Measurements from ENCODE around the gene TPP2.

Gene TPP2

DNA sequence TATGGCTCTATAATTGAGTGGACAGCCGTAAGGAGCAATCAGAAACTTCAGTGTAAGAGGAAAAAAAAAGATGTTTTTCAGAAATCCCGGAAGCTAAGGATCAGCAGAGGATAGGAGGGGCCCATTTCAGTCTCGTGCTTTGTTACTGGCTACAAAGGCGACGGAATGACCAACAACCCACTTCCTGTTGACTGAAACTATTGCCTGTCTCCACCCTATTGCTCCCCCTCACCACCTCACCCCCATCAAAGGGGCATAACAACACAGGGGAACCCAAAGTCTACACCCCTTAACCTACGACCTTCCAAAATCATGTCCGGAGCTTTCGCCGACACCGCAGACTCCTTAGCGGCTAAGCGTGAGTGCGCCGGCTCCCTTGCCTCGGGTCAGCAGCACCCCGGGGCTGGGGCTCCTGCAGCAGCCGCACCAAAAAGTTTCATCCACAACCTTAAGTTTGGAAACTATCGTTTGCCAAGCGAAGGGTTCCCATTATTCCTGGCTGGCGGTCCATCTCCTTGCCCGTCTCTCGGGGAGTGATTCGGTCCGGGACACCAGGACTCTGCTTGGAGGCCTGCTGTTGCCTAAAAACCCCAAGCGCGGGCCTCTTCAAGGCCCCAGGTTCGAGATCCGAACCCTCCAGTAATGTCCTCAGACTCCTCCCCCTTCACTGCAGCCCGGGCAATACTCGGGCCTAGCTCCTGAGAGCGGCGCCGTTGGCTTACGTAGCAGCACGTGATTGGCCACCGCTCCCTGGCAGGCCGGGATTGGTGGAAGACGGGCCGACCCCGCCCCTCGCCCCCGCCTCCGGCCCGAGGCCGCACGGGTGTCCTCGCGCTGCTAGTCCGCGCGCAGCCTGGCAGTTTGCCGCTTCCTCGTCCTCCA, at the start of gene TPP2:
TSS of gene TPP2 (plus strand) at position 840 of the 882 bp plus-strand sequence. CDS start 53 bp downstream, outside the sequence.
- DNase-seq (ENCODE audit: low spot score), result peak; percentile 96

GRCh38 chr13:102548811-102549210, 48.0 kb upstream of the TPP2 start:
- no peak for DNase-seq (ENCODE audit: low spot score)

- DNase-seq (ENCODE audit: low spot score), result no peak
Measured at GRCh38 chr13:102550507-102550906, 46.3 kb upstream of the TPP2 start.

- DNase-seq (ENCODE audit: low spot score), result peak; percentile 21
Measured at GRCh38 chr13:102555914-102556553, 40.8 kb upstream of the TPP2 start.

DNA sequence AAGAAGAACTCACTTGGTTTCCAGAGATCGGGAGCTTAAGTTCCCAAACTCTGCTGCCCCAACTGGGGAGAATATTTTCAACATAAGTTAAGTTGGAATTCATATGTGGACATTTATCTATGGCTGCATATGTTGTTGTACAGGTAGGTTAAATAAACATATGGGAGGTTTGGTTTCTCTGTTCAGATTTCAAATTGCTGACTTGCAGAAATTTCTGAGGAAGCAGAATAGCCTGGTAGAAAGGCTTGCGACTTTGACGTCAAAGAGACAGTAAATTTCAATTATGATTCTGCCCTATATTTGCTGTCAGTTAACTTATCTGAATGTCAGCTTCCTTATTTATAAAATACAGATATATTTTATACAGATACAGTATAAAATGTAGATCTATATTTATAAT, 40.0 kb upstream of the TPP2 start:
- DNase-seq (ENCODE audit: low spot score), result no peak

DNA sequence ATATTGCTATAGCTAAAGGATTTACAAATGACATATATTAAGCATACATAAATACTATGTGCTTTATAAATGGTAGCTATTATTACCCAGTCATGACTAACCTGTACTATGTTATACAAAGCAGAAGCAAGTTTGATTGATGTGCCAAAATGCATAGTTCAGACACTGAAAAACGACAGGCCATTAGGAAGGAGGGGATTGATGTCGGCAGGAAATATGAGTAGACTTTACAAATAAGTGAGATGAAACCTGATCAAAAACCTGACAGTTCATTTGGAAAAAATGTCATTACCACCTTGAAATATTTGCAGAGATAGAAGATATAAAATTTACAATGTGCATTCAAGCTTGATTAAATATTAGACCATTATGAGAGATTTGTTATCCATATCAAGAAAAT, 38.8 kb upstream of the TPP2 start:
- DNase-seq (ENCODE audit: low spot score), result no peak

GRCh38 chr13:102561933-102562332, 34.9 kb upstream of the TPP2 start:
- no peak for DNase-seq (ENCODE audit: low spot score)

DNA sequence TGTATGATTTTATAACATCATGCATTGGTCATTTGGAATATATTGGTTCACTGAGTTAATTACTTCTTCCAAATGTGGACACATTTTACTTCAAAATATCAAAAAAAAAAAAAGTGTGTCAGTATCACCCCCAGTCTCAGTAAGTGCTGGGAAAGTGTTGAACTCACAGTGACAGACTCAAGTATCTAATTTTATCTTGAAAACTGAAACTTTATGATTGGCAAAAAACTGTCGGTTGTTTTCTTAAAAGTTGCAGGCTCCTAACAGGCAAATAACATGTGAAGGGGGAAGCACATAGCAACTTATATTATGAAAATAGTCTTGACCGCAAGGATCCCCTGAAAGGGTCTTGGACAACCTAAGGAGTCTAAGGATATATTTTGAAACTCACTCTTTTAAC, 33.5 kb upstream of the TPP2 start:
- DNase-seq (ENCODE audit: low spot score), result no peak

DNA sequence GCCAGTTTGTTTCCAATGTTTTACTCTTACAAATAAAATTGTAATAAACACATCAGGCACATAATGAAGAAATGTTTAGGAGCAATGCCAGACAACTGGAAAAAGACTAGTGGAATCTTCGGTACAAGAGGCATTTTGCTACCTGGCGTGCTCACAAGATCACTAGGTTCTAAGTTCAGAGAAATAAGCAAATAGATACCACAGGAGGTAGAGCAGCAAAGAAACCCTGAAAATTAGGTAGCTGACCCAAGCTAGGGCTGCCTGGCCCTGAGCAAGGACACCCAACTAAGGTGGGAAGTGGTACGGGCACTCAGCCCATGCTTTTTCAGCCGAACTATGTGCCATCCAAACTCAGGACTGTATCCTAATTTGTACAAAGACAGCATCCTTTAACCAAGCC, 32.2 kb upstream of the TPP2 start:
- no peak for DNase-seq (ENCODE audit: low spot score)

GRCh38 chr13:102566513-102566912, 30.3 kb upstream of the TPP2 start:
- no peak for DNase-seq (ENCODE audit: low spot score)

DNA sequence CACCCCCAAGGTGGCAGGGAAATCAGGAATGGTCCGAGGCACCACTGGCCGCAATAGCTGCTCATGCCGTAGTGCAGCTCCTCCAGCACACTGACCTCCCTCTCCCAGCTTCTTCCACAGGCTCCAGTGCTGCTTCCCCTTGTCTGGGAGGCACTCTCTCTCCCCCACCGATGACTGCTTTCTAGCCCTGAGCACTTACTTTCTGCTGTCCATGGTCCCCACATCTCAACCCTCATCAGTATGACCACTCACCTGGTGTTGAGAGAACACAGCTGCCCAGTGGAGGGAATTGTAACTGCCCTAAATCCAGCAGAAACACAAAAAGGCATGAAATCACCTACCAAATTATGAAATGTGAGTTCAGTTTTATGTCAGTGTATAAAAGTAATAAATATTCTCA, 28.9 kb upstream of the TPP2 start:
- DNase-seq (ENCODE audit: low spot score), result no peak

DNA sequence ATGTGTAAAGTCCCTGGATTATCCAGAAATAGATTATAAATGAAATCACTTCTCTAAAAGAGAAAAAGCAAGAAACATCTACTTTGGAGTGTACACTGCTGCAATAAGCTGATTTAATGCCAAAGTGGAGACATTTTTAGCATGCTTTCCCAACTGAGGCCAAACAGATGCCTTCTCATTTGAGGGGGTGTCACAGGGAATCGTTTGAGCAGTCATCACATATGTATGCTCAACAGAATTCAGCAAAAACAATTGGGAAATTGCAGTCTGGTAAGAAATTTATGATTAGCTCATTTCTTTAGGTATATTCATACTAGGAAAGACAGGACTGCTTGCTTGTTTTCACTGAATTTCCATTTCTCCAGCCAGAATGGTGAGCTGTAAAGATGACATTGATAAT, 27.3 kb upstream of the TPP2 start:
- no peak for DNase-seq (ENCODE audit: low spot score)

DNA sequence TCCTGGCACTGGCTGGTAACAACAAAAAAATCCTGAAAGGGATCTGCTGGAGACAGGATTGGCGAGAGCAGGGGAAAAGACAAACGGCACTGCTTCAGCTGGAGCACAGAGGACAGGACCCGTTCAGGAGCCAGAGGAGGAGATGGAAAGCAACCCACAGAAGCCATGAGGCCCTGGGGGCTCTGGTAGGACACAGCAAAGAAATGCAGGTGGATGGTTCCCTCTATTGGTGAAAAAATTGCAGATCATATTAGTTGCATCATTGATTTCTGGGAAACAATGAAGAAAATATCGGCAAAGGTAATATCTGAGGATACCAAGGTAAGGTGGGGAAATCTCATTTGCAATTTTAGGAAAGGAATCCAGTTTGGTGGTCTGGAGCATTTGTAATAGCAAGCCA, 25.7 kb upstream of the TPP2 start:
- no peak for DNase-seq (ENCODE audit: low spot score)

- DNase-seq (ENCODE audit: low spot score), result no peak
Measured at GRCh38 chr13:102572323-102572722, 24.5 kb upstream of the TPP2 start.

- peak; percentile 73 for DNase-seq (ENCODE audit: low spot score)
Measured at GRCh38 chr13:102580552-102581169, 16.1 kb upstream of the TPP2 start.

DNA sequence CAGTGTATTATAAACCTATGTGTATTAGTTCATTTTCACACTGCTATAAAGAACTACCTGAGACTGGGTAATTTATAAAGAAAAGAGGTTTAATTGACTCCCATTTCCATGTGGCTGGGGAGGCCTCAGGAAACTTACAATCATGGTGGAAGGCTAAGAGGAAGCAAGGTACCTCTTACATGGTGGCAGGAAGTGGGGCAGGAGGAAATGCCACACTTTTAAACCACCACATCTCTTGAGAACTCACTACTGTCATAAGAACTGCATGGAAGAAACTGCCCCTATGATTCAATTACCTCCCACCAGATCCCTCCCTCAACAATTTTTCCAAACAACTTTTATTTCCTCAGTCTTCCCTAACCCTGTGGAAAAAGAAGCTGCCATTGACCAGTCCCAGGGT, 14.5 kb upstream of the TPP2 start:
- no peak for DNase-seq (ENCODE audit: low spot score)

DNA sequence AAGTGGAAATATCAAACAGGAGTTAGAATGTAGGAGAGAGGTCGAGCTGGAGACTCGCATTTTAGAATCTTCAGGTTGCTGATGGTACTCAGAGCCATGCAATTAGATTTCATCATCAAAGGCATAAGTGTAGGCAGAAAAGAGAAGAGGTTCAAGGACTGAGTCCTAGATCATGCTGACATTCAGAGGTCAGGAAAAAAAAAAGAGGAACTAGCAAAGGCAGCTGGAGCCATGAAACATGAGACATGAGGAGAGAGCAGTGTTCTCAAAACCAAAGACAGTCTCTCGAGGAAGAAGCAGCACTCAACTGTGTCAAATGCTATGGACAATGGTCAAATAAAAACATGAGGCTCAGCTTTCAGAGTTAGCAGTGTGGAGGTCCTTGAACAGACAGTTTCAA, 12.4 kb upstream of the TPP2 start:
- no peak for DNase-seq (ENCODE audit: low spot score)

DNA sequence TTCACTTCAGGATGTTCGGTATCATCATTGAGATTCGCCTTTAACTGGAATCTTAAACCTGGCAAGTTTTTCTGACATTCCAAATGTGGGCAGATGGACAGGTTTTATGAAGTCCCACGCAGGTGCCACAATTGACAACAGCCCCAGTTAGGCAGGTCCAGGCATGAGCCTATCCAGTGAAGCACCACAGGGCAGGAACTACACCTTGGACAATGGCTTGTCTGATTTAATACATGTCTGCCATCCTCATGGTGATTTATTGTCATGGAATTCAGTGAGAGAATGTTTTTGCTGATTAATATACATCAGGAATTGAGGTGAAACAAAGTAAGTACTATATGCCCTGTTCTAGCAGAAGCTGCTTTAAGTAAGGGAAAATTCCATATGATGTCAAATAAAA, 10.2 kb upstream of the TPP2 start:
- no peak for DNase-seq (ENCODE audit: low spot score)

DNA sequence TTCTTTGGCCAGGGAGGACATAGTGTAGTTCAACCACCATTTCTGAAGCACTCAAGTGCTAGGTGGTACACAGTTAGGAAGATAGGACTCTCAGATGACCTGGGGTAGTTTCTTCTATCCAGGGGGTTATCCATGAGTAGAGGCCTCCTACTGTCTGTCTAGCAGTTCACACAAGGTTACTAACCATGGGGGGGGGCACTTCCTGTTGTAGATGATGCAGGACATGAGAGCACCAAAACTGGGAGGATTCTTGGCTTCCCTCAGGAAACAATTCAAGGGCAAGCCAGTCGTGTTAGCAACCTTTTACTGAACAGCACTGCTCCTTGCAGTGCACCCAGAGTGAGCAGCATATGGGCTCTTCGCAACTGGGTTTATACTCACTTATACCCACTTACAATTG, 8.9 kb upstream of the TPP2 start:
- no peak for DNase-seq (ENCODE audit: low spot score)

DNA sequence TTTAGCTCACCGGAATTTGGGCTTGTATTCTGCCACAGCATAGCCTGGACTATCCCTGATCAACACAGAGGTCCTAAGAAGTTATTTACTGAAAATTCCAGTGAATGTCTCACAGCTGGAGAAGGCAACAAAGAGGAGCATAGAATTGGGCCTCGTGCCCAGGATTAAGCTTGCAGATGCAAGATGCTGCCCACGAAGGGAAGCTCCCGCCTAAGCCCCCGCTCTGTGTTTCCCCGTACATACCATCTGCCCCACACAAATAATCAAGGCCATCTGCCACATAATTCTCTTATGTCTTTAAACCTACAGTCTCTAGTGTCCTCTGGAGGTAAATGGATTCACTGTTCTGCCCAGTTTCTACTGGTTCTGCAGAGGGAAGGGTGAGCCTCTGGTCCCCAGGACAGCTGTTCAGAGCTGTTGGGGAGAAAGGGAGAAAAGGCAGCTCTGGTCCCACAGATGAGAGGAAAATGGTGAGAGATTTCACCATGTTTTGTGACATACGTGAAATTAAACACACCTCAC, 7.4 kb upstream of the TPP2 start:
- no peak for DNase-seq (ENCODE audit: low spot score)

DNA sequence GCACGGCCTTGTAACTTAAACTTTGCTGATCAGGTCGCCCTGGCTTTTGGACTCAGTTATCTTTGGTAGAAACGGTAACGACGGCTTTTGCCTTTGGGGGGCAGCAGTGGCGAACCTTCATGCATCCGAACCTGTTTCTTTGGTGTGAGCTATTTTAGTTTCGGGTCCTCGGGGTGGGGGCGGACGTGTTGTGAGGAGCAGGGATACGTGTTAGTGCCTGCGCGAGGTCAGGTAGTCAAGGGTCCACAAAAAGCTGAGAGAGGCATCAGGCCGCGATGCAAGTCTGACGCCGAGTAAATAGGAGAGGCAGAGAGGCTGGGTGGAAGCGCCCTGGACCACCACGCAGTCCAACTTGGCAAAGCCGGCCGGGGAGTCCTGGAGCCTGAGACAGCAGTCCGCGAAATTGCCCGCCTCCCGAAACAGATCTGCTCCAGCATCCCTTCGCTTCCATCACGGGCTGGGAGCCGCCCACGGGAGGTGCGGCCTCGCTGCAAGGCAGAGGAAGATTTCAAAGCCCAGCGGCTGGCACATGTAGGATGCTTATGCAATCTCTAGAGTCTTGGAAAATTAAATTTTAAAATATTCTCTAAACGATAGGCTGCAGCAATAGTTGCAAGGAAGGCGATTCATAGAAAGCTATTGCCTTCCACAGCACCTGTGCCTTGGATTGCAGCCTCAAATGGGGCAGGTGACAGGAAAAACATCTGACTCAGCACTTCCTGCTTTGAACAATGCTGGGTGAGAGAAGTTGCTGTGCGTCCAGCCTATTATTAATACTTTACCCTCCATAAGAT, 4.6 kb upstream of the TPP2 start:
- DNase-seq (ENCODE audit: low spot score), result peak; percentile 64

- no peak for DNase-seq (ENCODE audit: low spot score)
Measured at GRCh38 chr13:102593466-102593865, 3.3 kb upstream of the TPP2 start.
